Measurements from ENCODE around the gene PTPRA. TPM values are rescaled to one million over a fixed set of nuclear protein-coding genes. Genes with fewer than 3 reads are reported as not detected.

PTPRA gene
- total and polyA plus RNA-seq, 2 of the 4 experiments (the other 2 are of a cell fraction), result 35.0 to 50.0 TPM

GRCh38 chr20:2978519-2978918 lies 105.2 kb downstream of the PTPRA start:
- no peak overlapping the region for H3K9ac ChIP-seq (ENCODE audit: low read depth, low read length)
- peaks cover 9 to 27% of the 10 kb centered on the region in 2 experiments; a peak in 3 of 4 replicates for H3K79me1 ChIP-seq (ENCODE audit: low read depth in 1 of 2, low read length in 2 of 2)
- no peak overlapping the region for H2BK15ac ChIP-seq (ENCODE audit: low read depth, low read length)
- H4K8ac ChIP-seq (ENCODE audit: low read depth in 2 of 2, low read length in 2 of 2), result no peak overlapping the region
- H3K9me3 ChIP-seq (ENCODE audit: control insufficient read depth, insufficient read depth, low read length), result no peaks in the 10 kb centered on the region
- no peaks in the 10 kb centered on the region; the same call in 1 of the 2 replicates for H4K20me1 ChIP-seq (ENCODE audit: insufficient read depth, low read length)
- WGBS, 2 experiments (ENCODE audit: extremely low coverage in 2 of 2, insufficient read length in 1 of 2), result no CpG with 5 or more reads among the region's 4 CpGs
- no peak overlapping the region for H3K56ac ChIP-seq (ENCODE audit: extremely low read depth, insufficient read depth, low read length)
- no peak overlapping the region for H4K91ac ChIP-seq (ENCODE audit: insufficient read depth, low read depth, low read length)
- no peak overlapping the region for H3K4me3 ChIP-seq (ENCODE audit: insufficient read depth, low read depth, low read length)
- H3K23ac ChIP-seq (ENCODE audit: low read depth, low read length), result no peak overlapping the region
- H3K27ac ChIP-seq (ENCODE audit: insufficient read depth, low read length), result no peak overlapping the region
- no peaks in the 10 kb centered on the region; the same call in 1 of the 2 replicates for H3K36me3 ChIP-seq (ENCODE audit: control insufficient read depth, insufficient read depth, low read length)
- no peak overlapping the region for H3K14ac ChIP-seq (replicated peaks; ENCODE audit: low read depth, low read length)
- CTCF ChIA-PET, result no interaction called here
- no peak overlapping the region for H2BK5ac ChIP-seq (ENCODE audit: low read depth, low read length, poor library complexity, severe bottlenecking)
- H2AFZ ChIP-seq (replicated peaks; ENCODE audit: low read length, poor library complexity), result no peak overlapping the region
- H4K5ac ChIP-seq (ENCODE audit: low read depth, low read length), result no peak overlapping the region
- H2AK5ac ChIP-seq (ENCODE audit: low read depth, low read length), result no peak overlapping the region
- H3K4me2 ChIP-seq (ENCODE audit: low read depth, low read length), result no peak overlapping the region
- no peaks in the 10 kb centered on the region for H3K27me3 ChIP-seq (ENCODE audit: control insufficient read depth, insufficient read depth, low read length)
- no peak overlapping the region for H3K4ac ChIP-seq (ENCODE audit: low read depth, low read length)
- TF ChIP-seq NFE2L2 (IDR thresholded peaks at IDR 0.05; ENCODE audit: low read depth, low read length), result no peak
- no peak for TF ChIP-seq RFX5 (IDR thresholded peaks at IDR 0.05; ENCODE audit: low read depth, low read length)
- TF ChIP-seq SMC3 (IDR thresholded peaks at IDR 0.05; ENCODE audit: low read depth, low read length), result no peak
- no peak for TF ChIP-seq ELK1 (IDR thresholded peaks at IDR 0.05; ENCODE audit: borderline replicate concordance, low read depth, low read length)
- no peak for TF ChIP-seq RCOR1 (IDR thresholded peaks at IDR 0.05; ENCODE audit: insufficient replicate concordance, low read length)
- no peak for TF ChIP-seq CHD1 (IDR thresholded peaks at IDR 0.05; ENCODE audit: low read depth, low read length)
- TF ChIP-seq MAZ (IDR thresholded peaks at IDR 0.05; ENCODE audit: borderline replicate concordance, low read depth, low read length), result no peak
- no peak for TF ChIP-seq POLR2A (IDR thresholded peaks at IDR 0.05; ENCODE audit: low read depth, low read length)
- TF ChIP-seq USF2 (IDR thresholded peaks at IDR 0.05; ENCODE audit: low read depth, low read length), result no peak
- TF ChIP-seq CEBPB (IDR thresholded peaks at IDR 0.05; ENCODE audit: low read depth, low read length), result no peak
- TF ChIP-seq CTCF (conservative IDR thresholded peaks at IDR 0.05; ENCODE audit: low read depth, low read length), result no peak
- no peak for TF ChIP-seq RAD21 (IDR thresholded peaks at IDR 0.05; ENCODE audit: low read length)
- no peak overlapping the region for H3K18ac ChIP-seq (ENCODE audit: low read depth, low read length)
- dilution Hi-C loops (cut with HindIII; ENCODE audit: low sequenced_read_pairs, unreplicated experiment) (no loop called here), in situ Hi-C loops (cut with MboI; ENCODE audit: low sequenced_read_pairs) (no loop called here), intact Hi-C loops (cut with micrococcal nuclease) (no loop called here)
- peaks cover 4% of the 10 kb centered on the region; the same call in 1 of the 2 replicates for H3K9me1 ChIP-seq (ENCODE audit: insufficient read depth, low read length)
- no peaks in the 10 kb centered on the region for H3K4me1 ChIP-seq (ENCODE audit: control insufficient read depth, insufficient read depth, low read length)
- H2BK120ac ChIP-seq (ENCODE audit: low read depth, low read length), result no peak overlapping the region
- no peak for ATAC-seq (ENCODE audit: low read depth)
- POLR2A ChIA-PET (ENCODE audit: unreplicated experiment), result no interaction called here
- no peak overlapping the region for H2BK20ac ChIP-seq (ENCODE audit: low read depth, low read length)
- H2AK9ac ChIP-seq (replicated peaks; ENCODE audit: low read depth, low read length, poor library complexity), result no peak overlapping the region
- no TSS peak for BruUV-seq (replicated peaks)
- no peak for DNase-seq

All from IMR-90 (cell line).